Thyroid gland (tissue), 4 donors: ENCODE results near the gene KLF13. TPM values are rescaled to one million over a fixed set of nuclear protein-coding genes. Genes with fewer than 3 reads are reported as not detected.

Experiments
- DNase-seq, 2 donors: peaks; one replicate each; pipeline ENCODE4 v3.0.0-alpha.2; 2019
- H3K27ac ChIP-seq, 3 donors: fragments of 200-600 bp; sonication (generic); 1 replicate in 2 of 3; 2 replicates in 1 of 3; pipeline ENCODE4 v1.5.1; 2016 to 2019; ENCODE audit warnings: mild to moderate bottlenecking in 1 of 3, moderate library complexity in 1 of 3
- H3K27me3 ChIP-seq: fragments of 200-600 bp; sonication (generic); one replicate; pipeline ENCODE4 v1.5.1; 2019
- H3K36me3 ChIP-seq, 2 donors: fragments of 200-600 bp; sonication (generic); one replicate each; pipeline ENCODE4 v1.5.1; 2016 to 2019
- H3K4me1 ChIP-seq, 2 donors: fragments of 200-600 bp; sonication (generic); one replicate each; pipeline ENCODE4 v1.5.1; 2017 to 2019
- H3K4me3 ChIP-seq, 3 donors: fragments of 200-600 bp; sonication (generic); replicated peaks in 1 of 3; 1 replicate in 2 of 3; 2 replicates in 1 of 3; pipeline ENCODE4 v1.5.1; 2016; ENCODE audit warnings: mild to moderate bottlenecking in 1 of 3
- H3K9me3 ChIP-seq: fragments of 200-600 bp; sonication (generic); one replicate; pipeline ENCODE4 v1.5.1; 2017
- CTCF ChIP-seq, 6 experiments: fragments of 200-600 bp in 3 of 6; fragments of 450-650 bp in 3 of 6; sonication (generic) in 3 of 6; IDR thresholded peaks; one replicate each; pipeline ENCODE4 v1.5.1; 2016 to 2019; ENCODE audit warnings: antibody characterized with exemption in 6 of 6, mild to moderate bottlenecking in 2 of 6, inconsistent platforms in 1 of 6, moderate library complexity in 1 of 6
- POLR2A ChIP-seq, 2 donors: fragments of 450-650 bp; IDR thresholded peaks; one replicate each; pipeline ENCODE4 v1.6.1; 2017; ENCODE audit warnings: antibody characterized with exemption in 2 of 2, mild to moderate bottlenecking in 2 of 2, moderate library complexity in 1 of 2
- WGBS, 2 donors: methylation state at CpG; one replicate each; pipeline ENCODE4 v1.1.5; 2017; 5-methylcytosine and 5-hydroxymethylcytosine counted together
- intact Hi-C: fragments of 100-400 bp; cut with DNase I; formaldehyde crosslinking; loops from one replicate; pipeline ENCODE4 v1.15.1; 2023
- total RNA-seq, 4 donors: library from RNA; depleted of rRNA; stranded (reverse); fragments of >200 nt; gene quantifications; one replicate each; pipeline ENCODE4 v1.2.3, GENCODE V29; 2016

The KLF13 gene
- total RNA-seq, 4 donors from 2014 or later: 84.0 to 117 (median 97.6) TPM

- H3K4me3 ChIP-seq: no peak overlapping the region
- H3K36me3 ChIP-seq: no peaks in the 10 kb centered on the region
- 95 to 96% methylated on average over 3 to 4 of the region's 4 CpGs for WGBS, 2 donors
- TF ChIP-seq POLR2A (IDR thresholded peaks at IDR 0.05): no peak
- TF ChIP-seq CTCF (IDR thresholded peaks at IDR 0.05): no peak
- intact Hi-C loops: no loop called here
- H3K9me3 ChIP-seq: no peaks in the 10 kb centered on the region
- no peaks in the 10 kb centered on the region for H3K27me3 ChIP-seq
- peak in 1 of 2 donors; percentile 4 for DNase-seq
- peak overlapping the region; percentile 16 to 100 (median 80) for H3K27ac ChIP-seq
- peaks cover 86 to 100% of the 10 kb centered on the region in 2 donors for H3K4me1 ChIP-seq
These were observed 15.0 kb downstream of the KLF13 start for GRCh38 chr15:31341496-31342195.

- TF ChIP-seq POLR2A (IDR thresholded peaks at IDR 0.05): no peak
- no peak for TF ChIP-seq CTCF (IDR thresholded peaks at IDR 0.05)
- peak; percentile 19 to 21 for DNase-seq
- H3K4me3 ChIP-seq: no peak overlapping the region
- H3K4me1 ChIP-seq: peaks cover 83 to 100% of the 10 kb centered on the region in 2 donors
- peak overlapping the region; percentile 80 to 100 (median 86) for H3K27ac ChIP-seq
- no peaks in the 10 kb centered on the region for H3K36me3 ChIP-seq
- intact Hi-C loops: no loop called here
- no peaks in the 10 kb centered on the region for H3K27me3 ChIP-seq
- WGBS, 2 donors: 77 to 85% methylated on average over 11 of the region's 11 CpGs
- no peaks in the 10 kb centered on the region for H3K9me3 ChIP-seq
These were observed 15.7 kb downstream of the KLF13 start for GRCh38 chr15:31342381-31342780.

- H3K27ac ChIP-seq: peak overlapping the region; percentile 80 to 100 (median 86)
These were observed 16.4 kb downstream of the KLF13 start for GRCh38 chr15:31342781-31343626.

GRCh38 chr15:31343831-31344230 is 17.2 kb downstream of the KLF13 start:
- H3K36me3 ChIP-seq: no peaks in the 10 kb centered on the region
- H3K4me3 ChIP-seq: no peak overlapping the region
- TF ChIP-seq POLR2A (IDR thresholded peaks at IDR 0.05): peak in 1 of 2 donors; percentile 4
- no peak for TF ChIP-seq CTCF (IDR thresholded peaks at IDR 0.05)
- H3K27me3 ChIP-seq: no peaks in the 10 kb centered on the region
- H3K9me3 ChIP-seq: no peaks in the 10 kb centered on the region
- H3K27ac ChIP-seq: peak overlapping the region; percentile 80 to 100 (median 86)
- peaks cover 74 to 100% of the 10 kb centered on the region in 2 donors for H3K4me1 ChIP-seq
- intact Hi-C loops: no loop called here
- peak; percentile 19 to 27 for DNase-seq
- WGBS, 2 donors: 29 to 43% methylated on average over 3 to 5 of the region's 5 CpGs

More at GRCh38 chr15:31342781-31343626, 16.4 kb downstream of the KLF13 start:
- intact Hi-C loops: no loop called here
- Histone ChIP-seq H3K9me3 (no peaks in the 10 kb centered on the region), H3K36me3 (no peaks in the 10 kb centered on the region), H3K4me1 (peaks cover 77 to 100% of the 10 kb centered on the region in 2 donors), H3K27me3 (no peaks in the 10 kb centered on the region), H3K4me3 (no peak overlapping the region)
- peak; percentile 39 to 45 for DNase-seq
- TF ChIP-seq POLR2A (IDR thresholded peaks at IDR 0.05) (no peak), CTCF (IDR thresholded peaks at IDR 0.05) (no peak)
- WGBS, 2 donors: 61 to 72% methylated on average over 13 to 17 of the region's 22 CpGs
